GM19455 (cell line): ENCODE data around the gene PROCA1.
A peak's percentile ranks its signal among the peaks of the same experiment; 100 is the strongest.
"Not testable (repeated sequence)": the region's sequence is repeated elsewhere in the genome, so short reads cannot be mapped to it uniquely, and the experiment has no call there.

ENCODE experiments used
- ATAC-seq: cut with Tn5 transposase; IDR thresholded peaks from one replicate; pipeline ENCODE4 v1.9.1; 2021; ENCODE audit not compliant: unreplicated experiment

Gene PROCA1

DNA sequence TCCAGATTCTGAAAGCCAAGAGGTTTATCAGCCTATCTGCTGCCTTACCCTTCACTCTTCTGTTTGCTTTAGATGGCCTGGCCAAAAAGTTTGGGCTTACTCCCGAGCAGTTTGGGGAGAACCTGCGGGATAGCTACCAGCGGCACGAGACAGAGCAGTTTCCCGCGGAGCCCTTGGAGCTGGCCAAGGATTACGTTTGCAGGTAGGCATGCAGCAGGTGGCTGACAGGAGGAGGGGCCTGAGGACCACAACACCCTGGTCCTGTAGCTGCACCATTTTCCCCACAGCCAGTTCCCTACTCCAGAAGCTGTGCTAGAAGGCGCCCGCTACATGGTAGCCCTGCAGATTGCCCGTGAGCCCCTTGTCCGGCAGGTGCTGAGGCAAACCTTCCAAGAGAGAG lies 29.0 kb downstream of the PROCA1 start:
- no peak for ATAC-seq

DNA sequence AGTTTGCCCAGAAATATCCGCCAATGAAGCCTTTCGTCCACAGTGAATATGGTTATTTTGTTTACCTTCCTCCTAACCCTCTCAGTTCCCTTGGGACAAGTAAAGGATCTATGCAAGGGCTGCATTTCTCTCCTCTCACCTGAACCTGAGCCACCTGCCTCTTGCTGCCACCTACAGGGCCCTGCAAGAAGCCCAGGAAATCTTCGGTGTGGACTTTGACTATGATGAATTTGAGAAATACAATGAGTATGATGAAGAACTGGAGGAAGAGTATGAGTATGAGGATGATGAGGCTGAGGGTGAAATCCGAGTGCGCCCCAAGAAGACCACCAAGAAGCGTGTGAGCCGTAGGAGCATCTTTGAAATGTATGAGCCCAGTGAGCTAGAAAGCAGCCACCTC lies 35.7 kb downstream of the PROCA1 start:
- no peak for ATAC-seq

DNA sequence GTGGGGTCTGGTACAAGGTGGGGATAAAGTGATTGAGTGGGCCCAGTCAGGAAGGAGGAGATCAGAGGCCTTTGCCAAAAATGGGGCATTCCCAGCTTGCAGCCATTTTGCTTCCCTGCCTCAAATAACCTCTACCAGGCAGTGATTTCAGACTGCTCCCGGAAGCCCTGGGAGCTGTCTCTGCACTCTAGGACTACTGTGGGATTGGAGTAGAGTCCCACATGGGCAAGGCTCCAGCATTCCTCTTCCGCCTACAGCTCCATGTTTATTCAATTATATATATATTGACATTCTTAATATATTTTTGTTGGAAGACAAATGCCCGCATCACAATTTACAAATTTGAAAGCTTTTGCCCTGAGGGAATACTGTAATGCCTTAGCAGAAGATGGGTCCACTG lies 36.2 kb downstream of the PROCA1 start:
- no peak for ATAC-seq

DNA sequence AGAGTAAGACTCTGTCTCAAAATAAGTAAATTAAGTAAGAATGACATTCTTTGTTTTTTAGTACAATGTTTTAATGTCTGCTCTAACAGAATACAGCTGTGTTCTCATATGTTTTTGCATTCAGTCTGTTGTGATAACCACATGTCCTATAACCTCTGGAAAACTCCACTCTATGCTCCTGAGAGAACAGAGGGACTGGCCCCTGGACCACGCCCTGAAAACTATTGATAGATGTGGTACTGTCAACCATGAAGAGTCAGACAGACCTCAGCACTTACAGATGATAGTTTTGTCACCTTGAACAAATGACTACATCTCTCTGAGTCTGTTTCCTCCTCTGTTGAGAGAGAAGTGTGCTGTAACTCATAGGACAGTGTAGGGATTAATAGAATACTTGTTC lies 41.8 kb downstream of the PROCA1 start:
- ATAC-seq: no peak

- ATAC-seq: no peak
Observed at GRCh38 chr17:28667870-28668269, 43.8 kb downstream of the PROCA1 start.

DNA sequence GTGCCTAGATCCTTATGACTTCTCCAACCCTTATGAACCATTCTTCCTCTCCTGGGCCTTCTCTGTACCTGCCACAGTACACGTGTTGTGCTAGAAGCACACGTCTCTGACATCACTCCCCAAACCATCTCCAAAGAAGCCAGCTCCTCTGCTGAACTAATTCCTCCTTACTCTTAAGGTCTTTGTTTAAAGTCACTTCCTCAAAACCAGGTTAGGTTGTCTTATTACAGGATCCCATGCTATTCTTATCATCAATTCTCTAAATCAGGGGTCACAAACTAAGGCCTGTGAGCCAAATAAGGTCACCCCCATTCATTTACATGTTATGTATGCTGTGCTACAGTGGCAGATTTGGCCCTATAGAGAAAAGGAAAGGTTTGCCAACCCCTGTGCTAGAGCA lies 45.7 kb downstream of the PROCA1 start:
- ATAC-seq: no peak

GRCh38 chr17:28663723-28664122 lies 48.0 kb downstream of the PROCA1 start:
- no peak for ATAC-seq

- ATAC-seq: no peak
Observed at GRCh38 chr17:28662527-28662829, 49.2 kb downstream of the PROCA1 start.

DNA sequence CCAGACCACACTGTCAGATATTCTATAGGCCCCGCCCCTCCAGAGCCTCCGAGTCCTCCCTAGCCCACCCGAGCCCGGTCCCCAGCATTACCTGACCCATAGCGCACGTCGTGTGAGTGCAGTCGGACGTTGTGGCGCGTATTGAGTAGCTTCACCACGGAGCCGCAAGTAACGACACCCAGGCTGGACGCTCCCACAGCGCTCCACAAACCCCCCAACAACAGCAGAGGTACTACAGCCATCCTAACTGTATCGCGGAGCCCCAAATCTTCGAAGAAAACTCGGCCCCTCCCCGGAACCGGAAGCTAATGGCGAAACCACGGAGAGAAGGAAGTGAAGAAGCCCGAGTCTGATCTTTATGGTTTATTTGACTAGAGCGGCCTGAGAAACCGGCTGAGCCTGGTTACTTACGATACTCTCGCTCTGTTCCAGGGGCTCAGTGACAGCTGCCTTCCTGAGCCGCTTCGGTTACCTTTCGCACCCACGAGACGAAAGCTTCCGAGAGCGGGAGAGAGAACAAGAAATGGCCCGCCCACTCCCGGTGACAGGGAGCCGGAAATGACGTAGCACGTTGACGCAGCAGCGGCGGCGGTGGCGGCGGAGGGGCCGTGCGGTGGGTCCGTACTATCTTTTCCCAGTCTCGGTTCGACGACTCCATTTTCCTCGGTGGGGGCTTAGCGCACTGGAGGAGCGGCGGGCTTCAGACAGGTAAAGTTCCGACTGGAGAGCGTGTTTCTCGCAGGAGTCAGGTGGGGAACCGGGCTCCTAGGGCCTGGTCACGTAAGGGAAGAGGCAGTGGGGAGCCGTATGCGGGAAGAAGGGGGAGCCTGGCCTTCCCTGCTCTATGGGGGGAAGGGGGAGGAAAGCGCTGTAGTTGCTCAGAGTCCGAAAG lies 49.8 kb downstream of the PROCA1 start, which contains the start of the genes SDF2 and SUPT6H:
TSS of gene SDF2 (minus strand) at position 272 of the 892 bp plus-strand sequence. CDS start at position 242, 30 bp downstream.
TSS of gene SUPT6H (plus strand) at position 571 of the 892 bp plus-strand sequence. CDS start 11,197 bp downstream, outside the sequence.
- peak; percentile 85 for ATAC-seq

GRCh38 chr17:28659497-28659881 lies 52.2 kb downstream of the PROCA1 start:
- ATAC-seq: not testable (repeated sequence)

GRCh38 chr17:28658766-28659496 lies 52.8 kb downstream of the PROCA1 start:
- not testable (repeated sequence) for ATAC-seq

GRCh38 chr17:28658342-28658741 lies 53.3 kb downstream of the PROCA1 start:
- not testable (repeated sequence) for ATAC-seq

GRCh38 chr17:28657756-28658155 lies 53.9 kb downstream of the PROCA1 start:
- ATAC-seq: no peak

DNA sequence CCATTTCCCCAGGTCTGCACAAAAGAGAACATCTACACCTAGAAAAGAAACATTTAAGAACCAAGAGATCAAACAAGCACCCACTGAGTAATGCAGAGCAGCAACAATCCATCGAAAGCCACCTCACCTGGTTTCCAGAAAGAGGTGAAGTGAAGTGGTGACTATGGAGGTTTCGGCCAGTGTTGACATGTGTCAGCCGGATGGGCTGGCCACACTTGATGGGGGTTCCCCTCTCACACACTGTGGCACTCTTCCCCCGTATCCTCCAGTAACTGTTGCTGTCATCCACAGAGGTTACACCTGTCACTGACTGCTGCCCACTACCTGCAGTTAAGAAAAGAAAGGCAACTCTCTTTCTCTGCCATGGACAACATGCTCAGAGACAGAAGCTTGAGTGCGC lies 56.5 kb downstream of the PROCA1 start:
- ATAC-seq: no peak
